NCI-H345 treated with DMSO at 0.1 percent for 48 hours (cell line): Measurements from ENCODE around the gene SPSB3.
"Not testable (repeated sequence)": the region's sequence is repeated elsewhere in the genome, so short reads cannot be mapped to it uniquely, and the experiment has no call there.

Source experiments
- DNase-seq: peaks from one replicate; lab custom pipeline; 2025; ENCODE audit not compliant: unreplicated experiment; lab: John Stamatoyannopoulos, UW

Gene SPSB3

GRCh38 chr16:1817276-1817589 is 34.9 kb upstream of the SPSB3 start:
- DNase-seq, result no peak

- DNase-seq, result no peak
Observed at GRCh38 chr16:1816396-1817275, 34.3 kb upstream of the SPSB3 start.

GRCh38 chr16:1815461-1815860 is 33.1 kb upstream of the SPSB3 start:
- no peak for DNase-seq

GRCh38 chr16:1812732-1813163 is 30.4 kb upstream of the SPSB3 start:
- DNase-seq, result peak; percentile 66

GRCh38 chr16:1810536-1810935 is 28.2 kb upstream of the SPSB3 start:
- DNase-seq, result no peak

- no peak for DNase-seq
Observed at GRCh38 chr16:1810106-1810505, 27.7 kb upstream of the SPSB3 start.

- no peak for DNase-seq
Observed at GRCh38 chr16:1809281-1809801, 27.0 kb upstream of the SPSB3 start.

GRCh38 chr16:1808691-1809090 is 26.3 kb upstream of the SPSB3 start:
- DNase-seq, result no peak

GRCh38 chr16:1807626-1808025 is 25.3 kb upstream of the SPSB3 start:
- no peak for DNase-seq

- no peak for DNase-seq
Observed at GRCh38 chr16:1800701-1801100, 18.3 kb upstream of the SPSB3 start.

- DNase-seq, result not testable (repeated sequence)
Observed at GRCh38 chr16:1799263-1799662, 16.9 kb upstream of the SPSB3 start.

- DNase-seq, result no peak
Observed at GRCh38 chr16:1794908-1795666, 12.7 kb upstream of the SPSB3 start.

GRCh38 chr16:1794221-1794871 is 12.0 kb upstream of the SPSB3 start:
- peak; percentile 12 for DNase-seq

- no peak for DNase-seq
Observed at GRCh38 chr16:1793578-1794220, 11.3 kb upstream of the SPSB3 start, which contains the start of gene IGFALS. IGFALS (minus strand) TSS chr16:1793705; CDS start chr16:1793652, 53 bp downstream.

GRCh38 chr16:1792836-1793577 is 10.6 kb upstream of the SPSB3 start:
- no peak for DNase-seq

GRCh38 chr16:1791943-1792812 is 9.8 kb upstream of the SPSB3 start:
- no peak for DNase-seq

GRCh38 chr16:1791256-1791942 is 9.0 kb upstream of the SPSB3 start:
- no peak for DNase-seq

- no peak for DNase-seq
Observed at GRCh38 chr16:1790611-1791255, 8.4 kb upstream of the SPSB3 start.
